DMS 273 (cell line): Measurements from ENCODE around the gene HOXA5.

Experiments
- DNase-seq: peaks from one replicate; lab custom pipeline; 2025; ENCODE audit not compliant: unreplicated experiment; lab: John Stamatoyannopoulos, UW

HOXA5 gene

GRCh38 chr7:27122077-27122910 lies 21.2 kb downstream of the HOXA5 start:
- DNase-seq, result no peak

DNA sequence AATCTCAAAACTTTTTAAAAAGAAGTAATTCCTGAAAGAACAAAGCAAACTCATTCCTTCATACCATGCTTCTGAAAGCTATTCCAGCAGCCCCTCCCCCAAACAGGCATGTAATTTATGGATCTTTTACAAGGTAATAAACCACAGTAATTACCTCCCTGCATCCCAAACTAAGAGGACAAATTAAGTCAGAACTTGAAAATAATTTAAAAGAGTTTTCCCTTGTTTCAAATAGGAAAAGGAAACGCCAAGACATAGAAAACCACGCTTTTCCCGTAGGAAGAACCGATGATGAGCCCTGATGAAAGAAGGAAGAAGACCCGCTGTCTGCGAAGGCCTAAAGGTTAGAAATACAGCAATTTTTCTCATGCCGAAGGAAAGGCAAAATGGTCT lies 21.8 kb downstream of the HOXA5 start:
- DNase-seq, result no peak

GRCh38 chr7:27119412-27119911 lies 24.0 kb downstream of the HOXA5 start:
- DNase-seq, result no peak

DNA sequence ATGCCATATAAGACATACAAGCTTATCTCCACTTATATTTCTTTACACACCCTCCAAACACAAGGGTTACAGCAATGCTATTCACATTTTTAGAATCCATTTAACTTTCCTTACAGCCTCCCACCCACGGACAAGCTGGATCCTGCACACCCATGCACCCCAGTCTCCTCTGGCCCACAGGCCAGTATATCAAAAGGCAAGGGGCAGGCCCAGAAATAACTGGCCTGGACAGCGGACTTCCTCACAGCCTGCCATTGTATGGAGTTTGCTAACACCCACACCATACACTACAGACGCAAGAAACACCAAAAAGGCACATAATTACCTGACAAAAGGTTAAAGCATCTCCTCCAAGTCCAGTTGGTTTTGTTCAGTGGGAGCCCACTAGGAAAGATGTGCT lies 24.9 kb downstream of the HOXA5 start:
- DNase-seq, result no peak

DNA sequence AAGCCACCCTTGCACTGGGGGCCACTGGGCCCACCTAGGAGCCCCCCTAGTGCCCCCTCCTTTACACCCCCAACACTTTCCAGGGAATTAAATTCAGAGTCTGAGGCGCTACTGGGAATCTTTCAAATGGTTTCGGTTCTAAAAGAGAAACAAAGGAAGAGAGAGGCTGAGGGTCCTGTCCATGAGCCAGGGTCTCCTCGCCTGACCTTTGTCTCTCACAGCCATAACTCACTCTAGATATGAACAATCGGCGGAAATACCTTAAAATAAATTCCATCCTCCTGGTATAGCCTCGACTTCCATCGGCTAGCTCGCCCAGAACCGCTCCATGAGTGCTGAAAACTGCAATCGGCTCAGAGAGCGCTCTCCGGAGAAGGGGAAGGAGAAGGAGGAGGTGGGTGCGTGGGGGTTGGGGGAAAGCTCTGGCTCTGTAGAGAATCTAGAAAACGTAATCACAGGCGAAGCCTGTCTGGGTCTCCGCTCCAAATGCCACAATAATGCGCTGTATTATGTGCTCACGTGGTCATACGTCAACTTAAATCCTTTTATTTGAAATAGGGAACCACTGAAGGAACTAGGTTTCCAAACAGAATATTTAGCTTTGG lies 25.5 kb downstream of the HOXA5 start:
- DNase-seq, result no peak

DNA sequence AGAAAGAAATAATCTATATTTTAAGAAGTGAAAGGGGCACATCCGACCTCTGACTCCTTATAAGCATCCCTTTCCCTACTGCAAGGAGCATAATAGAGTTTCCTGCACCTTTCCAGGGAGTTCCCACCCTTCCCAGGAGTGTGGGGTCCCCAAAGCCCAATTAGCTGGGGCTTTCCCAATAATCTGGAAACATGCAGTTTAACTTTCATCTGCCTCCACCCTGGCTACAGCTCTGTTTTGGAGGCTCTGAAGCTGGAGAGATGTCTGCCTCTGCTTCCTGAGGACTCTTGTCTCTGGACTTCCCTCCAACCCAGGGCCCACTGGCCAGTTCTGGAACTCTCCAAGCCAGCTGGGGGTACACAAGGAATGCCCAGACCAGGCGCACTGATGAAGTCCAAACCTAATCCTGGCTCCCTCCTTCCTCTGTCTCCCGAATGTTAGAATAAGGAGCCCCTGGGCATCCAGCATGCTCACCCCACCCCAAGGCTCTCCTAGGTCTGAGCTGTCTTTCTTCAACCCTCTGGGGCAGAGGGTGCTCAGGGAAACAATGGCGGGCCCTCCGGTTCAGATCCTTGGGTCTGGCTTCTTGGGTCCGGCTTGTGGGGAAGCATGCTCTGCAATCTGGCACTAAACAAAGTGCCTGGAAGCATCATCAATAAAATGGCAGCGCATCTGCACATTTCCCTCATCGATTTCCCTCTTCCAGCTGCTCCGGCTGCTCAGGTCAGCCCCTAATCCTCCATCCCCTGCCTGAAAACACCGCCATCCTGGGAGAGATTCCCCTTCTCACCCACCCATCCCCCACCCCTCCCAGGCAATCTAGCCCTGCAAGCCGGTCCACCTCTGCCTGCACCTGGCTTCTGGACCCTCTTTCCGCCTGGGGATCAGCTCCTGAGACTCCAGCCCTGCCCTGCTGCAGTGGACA lies 26.3 kb downstream of the HOXA5 start:
- no peak for DNase-seq

GRCh38 chr7:27116031-27116961 lies 27.2 kb downstream of the HOXA5 start:
- no peak for DNase-seq

- DNase-seq, result no peak
Observed at GRCh38 chr7:27115221-27116026, 28.1 kb downstream of the HOXA5 start.

GRCh38 chr7:27114881-27115220 lies 28.6 kb downstream of the HOXA5 start:
- DNase-seq, result no peak

- DNase-seq, result peak; percentile 76
Observed at GRCh38 chr7:27113991-27114769, 29.3 kb downstream of the HOXA5 start.

- DNase-seq, result peak; percentile 78
Observed at GRCh38 chr7:27112955-27113949, 30.2 kb downstream of the HOXA5 start.

GRCh38 chr7:27112361-27112760 lies 31.1 kb downstream of the HOXA5 start:
- no peak for DNase-seq

- no peak for DNase-seq
Observed at GRCh38 chr7:27111751-27112277, 31.7 kb downstream of the HOXA5 start.

DNA sequence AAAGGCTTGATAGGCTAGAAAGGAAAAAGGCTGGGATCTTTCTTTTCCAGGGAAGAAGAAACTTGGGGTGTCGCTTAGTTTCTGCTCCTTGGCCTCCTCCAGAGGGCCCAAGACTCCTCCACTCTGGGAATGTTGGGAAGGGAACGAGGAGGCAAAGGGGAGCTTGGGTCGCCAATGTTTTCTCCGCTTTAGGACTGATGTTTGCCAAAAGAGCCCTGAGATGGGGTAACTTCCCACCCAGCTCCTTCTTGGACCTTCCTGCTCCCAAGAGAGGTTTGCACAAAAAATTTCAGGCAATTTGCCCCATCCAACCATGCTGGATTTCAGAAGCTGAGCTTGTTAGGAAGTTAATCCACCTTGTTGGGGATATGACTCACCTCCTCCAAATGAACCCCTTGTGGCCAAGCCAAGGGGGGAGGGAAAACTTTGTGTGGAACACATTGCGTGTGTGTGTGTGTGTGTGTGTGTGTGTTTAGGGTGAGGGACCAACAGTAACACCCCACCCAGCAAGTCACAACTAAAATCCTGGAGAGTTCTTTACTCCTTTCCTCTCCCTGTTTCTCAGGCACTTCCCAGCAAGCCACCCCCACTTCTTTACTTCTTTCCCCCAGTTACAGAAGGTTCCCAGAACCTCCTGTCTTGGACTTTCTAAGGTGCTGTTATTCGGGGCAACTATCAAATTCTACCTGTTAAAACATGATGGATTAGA lies 32.3 kb downstream of the HOXA5 start:
- DNase-seq, result no peak

- DNase-seq, result no peak
Observed at GRCh38 chr7:27110186-27111031, 33.1 kb downstream of the HOXA5 start.
